Kidney (tissue), 14 donors: ENCODE data around the gene RTF1. TPM values are rescaled to one million over a fixed set of nuclear protein-coding genes. Genes with fewer than 3 reads are reported as not detected.

ENCODE experiments used
- DNase-seq, 5 donors: peaks; one replicate each; pipeline ENCODE4 v3.0.0-alpha.2; 2013 to 2020
- FAIRE-seq: peaks from 2 replicates; lab custom pipeline; 2012; peaks lifted over from hg19 to GRCh38; lab: Jason Lieb, UNC
- H3K27ac ChIP-seq, 2 donors: one replicate each; pipeline ENCODE4 v1.7.0; 2013; ENCODE audit warnings: low read depth in 2 of 2, low read length in 2 of 2, inconsistent platforms in 1 of 2
- H3K27me3 ChIP-seq: one replicate; pipeline ENCODE4 v1.7.1; 2013; ENCODE audit warnings: low read length, inconsistent platforms; ENCODE audit not compliant: control insufficient read depth, insufficient read depth
- H3K36me3 ChIP-seq, 3 donors: one replicate each; pipeline versions ENCODE4 v1.7.0 to v1.7.1; 2013; ENCODE audit warnings: low read length in 3 of 3, control low read depth in 1 of 3, inconsistent platforms in 1 of 3; ENCODE audit not compliant: insufficient read depth in 3 of 3, control insufficient read depth in 2 of 3
- H3K4me1 ChIP-seq, 3 donors: one replicate each; pipeline versions ENCODE4 v1.7.0 to v1.7.1; 2013; ENCODE audit warnings: low read length in 3 of 3, inconsistent platforms in 1 of 3, low read depth in 1 of 3; ENCODE audit not compliant: control insufficient read depth in 2 of 3, insufficient read depth in 2 of 3
- H3K4me3 ChIP-seq, 3 donors: one replicate each; pipeline versions ENCODE4 v1.7.0 to v1.8.1; 2013; ENCODE audit warnings: low read length in 3 of 3, control low read depth in 1 of 3, inconsistent platforms in 1 of 3
- H3K9ac ChIP-seq, 3 donors: one replicate each; pipeline versions ENCODE4 v1.7.0 to v1.7.1; 2013; ENCODE audit warnings: low read length in 3 of 3, control low read depth in 1 of 3, inconsistent platforms in 1 of 3
- H3K9me3 ChIP-seq, 3 donors: one replicate each; pipeline versions ENCODE4 v1.7.0 to v1.7.1; 2013; ENCODE audit warnings: low read length in 3 of 3, control low read depth in 1 of 3, inconsistent platforms in 1 of 3; ENCODE audit not compliant: control insufficient read depth in 2 of 3, insufficient read depth in 1 of 3
- intact Hi-C: fragments of 100-400 bp; cut with DNase I; formaldehyde crosslinking; loops from one replicate; pipeline ENCODE4 v1.11.1; 2022
- polyA plus RNA-seq: library from polyadenylated mRNA; stranded (reverse); fragments of 350-450 nt; fragmentation: Illumina TruSeq; extraction: RNeasy Lipid Tissue Mini Kit (QIAGEN cat#74804); gene quantifications from one replicate; pipeline ENCODE4 v1.2.3, GENCODE V29; 2014; ENCODE audit warnings: low read depth, low replicate concordance; ENCODE audit not compliant: insufficient read depth
- total RNA-seq: library from RNA; stranded (reverse); fragmentation: NEBNext Ultra II Directional; extraction: Animal tissue kit (Norgen Biotek cat#: 25700); gene quantifications from one replicate; pipeline ENCODE4 v1.2.1, GENCODE V29; 2021
- TF ChIP-seq, protein P1 (sequence below): IDR thresholded peaks from 3 replicates; pipeline ENCODE4 v1.5.1; 2012; ENCODE audit warnings: mild to moderate bottlenecking, moderate library complexity, borderline replicate concordance; ENCODE audit not compliant: insufficient read depth; ENCODE audit errors: extremely low read depth
- donor health status: control.
- donor health status: control.
- donor health status: control.
- donor health status: control.
- donor health status: control.
- donor health status: DM: yes; HTN: yes; CAD: no.
- donor health status: Normal renal cell carcinoma (clear cell type).

RTF1 gene
- total and polyA plus RNA-seq, 2 donors from 2014 or later, result 14.8 to 29.7 TPM

DNA sequence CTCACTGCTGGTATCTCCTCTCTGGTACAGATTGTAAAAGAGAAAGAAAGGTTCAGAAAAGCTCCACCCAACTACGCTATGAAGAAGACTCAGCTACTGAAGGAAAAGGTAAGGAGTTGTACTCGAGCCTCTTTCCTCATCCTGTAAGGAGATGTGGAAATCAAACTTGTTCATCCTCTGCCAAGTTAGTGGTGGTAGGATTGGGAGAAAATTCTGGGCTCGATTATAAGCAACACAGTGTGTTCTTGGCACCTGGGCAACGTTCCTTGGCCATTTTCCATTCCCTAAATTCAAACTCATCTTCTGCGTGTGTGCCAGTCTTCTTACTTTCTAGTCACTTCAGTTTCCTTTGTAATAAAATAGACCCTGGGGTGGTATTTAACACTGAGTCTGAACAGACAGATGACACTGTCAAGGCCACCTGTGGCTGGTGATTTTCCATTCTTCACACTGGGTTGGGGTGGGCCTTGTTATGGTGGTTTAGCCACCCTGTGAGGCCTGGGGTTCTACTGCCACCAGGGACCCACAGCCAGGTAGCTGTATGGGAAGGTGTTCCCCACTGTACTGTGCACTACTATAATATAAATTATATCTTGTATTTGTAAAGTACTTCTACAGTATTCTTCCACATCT, 59.6 kb downstream of the RTF1 start:
- Histone ChIP-seq H3K27ac (no peak overlapping the region), H3K27me3 (no peaks in the 10 kb centered on the region), H3K4me3 (no peak overlapping the region), H3K9me3 (no peaks in the 10 kb centered on the region), H3K9ac (no peak overlapping the region), H3K36me3 (peaks cover 16 to 71% (median 54%) of the 10 kb centered on the region in 3 donors), H3K4me1 (no peaks in the 10 kb centered on the region)
- intact Hi-C loops, result no loop called here
- no peak for DNase-seq
- no peak for FAIRE-seq
- TF ChIP-seq, protein P1, sequence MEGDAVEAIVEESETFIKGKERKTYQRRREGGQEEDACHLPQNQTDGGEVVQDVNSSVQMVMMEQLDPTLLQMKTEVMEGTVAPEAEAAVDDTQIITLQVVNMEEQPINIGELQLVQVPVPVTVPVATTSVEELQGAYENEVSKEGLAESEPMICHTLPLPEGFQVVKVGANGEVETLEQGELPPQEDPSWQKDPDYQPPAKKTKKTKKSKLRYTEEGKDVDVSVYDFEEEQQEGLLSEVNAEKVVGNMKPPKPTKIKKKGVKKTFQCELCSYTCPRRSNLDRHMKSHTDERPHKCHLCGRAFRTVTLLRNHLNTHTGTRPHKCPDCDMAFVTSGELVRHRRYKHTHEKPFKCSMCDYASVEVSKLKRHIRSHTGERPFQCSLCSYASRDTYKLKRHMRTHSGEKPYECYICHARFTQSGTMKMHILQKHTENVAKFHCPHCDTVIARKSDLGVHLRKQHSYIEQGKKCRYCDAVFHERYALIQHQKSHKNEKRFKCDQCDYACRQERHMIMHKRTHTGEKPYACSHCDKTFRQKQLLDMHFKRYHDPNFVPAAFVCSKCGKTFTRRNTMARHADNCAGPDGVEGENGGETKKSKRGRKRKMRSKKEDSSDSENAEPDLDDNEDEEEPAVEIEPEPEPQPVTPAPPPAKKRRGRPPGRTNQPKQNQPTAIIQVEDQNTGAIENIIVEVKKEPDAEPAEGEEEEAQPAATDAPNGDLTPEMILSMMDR, result no peak

DNA sequence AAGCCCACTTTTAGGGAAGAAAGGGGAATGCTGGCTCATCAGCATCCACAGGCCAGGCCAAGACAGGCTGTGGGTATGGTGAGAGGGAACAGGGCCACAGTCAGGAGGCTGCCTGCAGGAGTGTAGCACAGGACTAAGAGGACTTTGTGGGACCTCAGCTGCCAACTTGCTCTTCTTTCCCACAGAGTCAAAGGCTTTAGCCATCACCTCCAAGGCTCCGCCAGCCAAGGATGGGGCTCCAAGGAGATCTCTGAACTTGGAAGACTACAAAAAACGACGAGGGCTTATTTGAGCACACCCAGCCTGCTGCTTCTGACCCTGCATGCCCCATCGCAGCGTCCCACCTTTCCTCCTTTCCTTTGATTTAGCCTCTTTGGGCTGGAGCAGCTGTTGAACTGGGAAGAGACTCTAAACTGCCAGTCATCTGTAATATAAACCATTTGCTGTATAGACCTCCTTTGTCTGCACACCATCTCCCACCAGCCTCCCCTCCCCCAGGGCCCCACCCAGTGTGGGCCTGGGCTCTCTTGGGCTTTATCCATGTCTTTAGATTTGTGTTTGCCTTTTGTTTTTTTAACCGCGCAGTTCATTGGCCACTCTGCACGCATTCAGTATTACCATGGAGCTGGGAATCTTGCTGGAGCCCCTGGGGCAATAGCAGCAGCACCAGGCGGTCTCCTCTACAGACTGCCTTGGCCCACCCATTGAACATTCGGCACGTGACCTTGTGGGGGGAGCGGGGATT, 63.7 kb downstream of the RTF1 start:
- Histone ChIP-seq H3K4me1 (no peaks in the 10 kb centered on the region), H3K27ac (no peak overlapping the region), H3K27me3 (no peaks in the 10 kb centered on the region), H3K9ac (no peak overlapping the region), H3K9me3 (no peaks in the 10 kb centered on the region), H3K4me3 (no peak overlapping the region), H3K36me3 (peaks cover 8 to 58% (median 39%) of the 10 kb centered on the region in 3 donors)
- TF ChIP-seq, protein P1, result no peak
- FAIRE-seq (no peak), DNase-seq (peak in 1 of 5 donors; percentile 52)
- intact Hi-C loops, result no loop called here

- FAIRE-seq (no peak), DNase-seq (no peak)
- intact Hi-C loops, result no loop called here
- Histone ChIP-seq H3K4me3 (no peak overlapping the region), H3K27me3 (no peaks in the 10 kb centered on the region), H3K9ac (no peak overlapping the region), H3K4me1 (no peaks in the 10 kb centered on the region), H3K9me3 (no peaks in the 10 kb centered on the region), H3K27ac (no peak overlapping the region), H3K36me3 (peaks cover 4 to 41% (median 22%) of the 10 kb centered on the region in 3 donors)
- TF ChIP-seq, protein P1, result no peak
Observed at GRCh38 chr15:41482110-41482877, 65.4 kb downstream of the RTF1 start.
